HEK293 (cell line): ENCODE data around the gene KCTD7.

Source experiments
- BCL11A ChIP-seq: fragments of 450-650 bp; formaldehyde crosslinking; IDR thresholded peaks from 2 replicates; pipeline ENCODE4 v1.5.1; 2016; ENCODE audit warnings: low read depth, missing biosample characterization, missing genetic modification characterization
- GLIS1 ChIP-seq: fragments of 450-650 bp; formaldehyde crosslinking; IDR thresholded peaks from 2 replicates; pipeline ENCODE4 v1.5.1; 2016; ENCODE audit warnings: missing biosample characterization, missing genetic modification characterization
- KLF16 ChIP-seq: fragments of 450-650 bp; formaldehyde crosslinking; IDR thresholded peaks from 2 replicates; pipeline ENCODE4 v1.5.1; 2017; ENCODE audit warnings: missing biosample characterization, missing genetic modification characterization
- KLF9 ChIP-seq: fragments of 450-650 bp; formaldehyde crosslinking; IDR thresholded peaks from 2 replicates; pipeline ENCODE4 v1.5.1; 2016; ENCODE audit warnings: missing biosample characterization, missing genetic modification characterization, low read depth
- PATZ1 ChIP-seq: fragments of 450-650 bp; formaldehyde crosslinking; IDR thresholded peaks from 2 replicates; pipeline ENCODE4 v1.5.1; 2016; ENCODE audit warnings: missing biosample characterization, missing genetic modification characterization
- REPIN1 ChIP-seq: fragments of 450-650 bp; formaldehyde crosslinking; IDR thresholded peaks from 2 replicates; pipeline ENCODE4 v1.5.1; 2017; ENCODE audit warnings: missing biosample characterization, missing genetic modification characterization, low read depth
- REST ChIP-seq: fragments of 450-650 bp; formaldehyde crosslinking; IDR thresholded peaks from 2 replicates; pipeline ENCODE4 v1.5.1; 2016; ENCODE audit warnings: missing biosample characterization, missing genetic modification characterization
- YY2 ChIP-seq: fragments of 450-650 bp; formaldehyde crosslinking; IDR thresholded peaks from 2 replicates; pipeline ENCODE4 v1.5.1; 2016; ENCODE audit warnings: missing biosample characterization, missing genetic modification characterization
- ZBTB20 ChIP-seq: fragments of 450-650 bp; formaldehyde crosslinking; IDR thresholded peaks from 2 replicates; pipeline ENCODE4 v1.5.1; 2016; ENCODE audit warnings: missing biosample characterization, missing genetic modification characterization
- ZBTB26 ChIP-seq: fragments of 450-650 bp; formaldehyde crosslinking; optimal IDR thresholded peaks from 2 replicates; pipeline ENCODE3; 2016; ENCODE audit warnings: missing biosample characterization, mild to moderate bottlenecking, missing genetic modification characterization
- ZBTB8A ChIP-seq: fragments of 450-650 bp; formaldehyde crosslinking; IDR thresholded peaks from 2 replicates; pipeline ENCODE4 v1.5.1; 2016; ENCODE audit warnings: missing biosample characterization, missing genetic modification characterization
- ZNF184 ChIP-seq: fragments of 450-650 bp; IDR thresholded peaks from 2 replicates; pipeline ENCODE4 v1.5.1; 2018; ENCODE audit warnings: missing biosample characterization, mild to moderate bottlenecking, missing genetic modification characterization
- ZNF629 ChIP-seq: fragments of 450-650 bp; formaldehyde crosslinking; IDR thresholded peaks from 2 replicates; pipeline ENCODE4 v1.5.1; 2017; ENCODE audit warnings: missing biosample characterization, missing genetic modification characterization
- ZNF664 ChIP-seq: fragments of 450-650 bp; formaldehyde crosslinking; IDR thresholded peaks from 2 replicates; pipeline ENCODE4 v1.5.1; 2016; ENCODE audit warnings: missing biosample characterization, missing genetic modification characterization
- ZNF670 ChIP-seq: fragments of 450-650 bp; formaldehyde crosslinking; IDR thresholded peaks from 2 replicates; pipeline ENCODE4 v1.5.1; 2016; ENCODE audit warnings: missing biosample characterization, missing genetic modification characterization, low read depth
- ZNF843 ChIP-seq: fragments of 450-650 bp; formaldehyde crosslinking; IDR thresholded peaks from 2 replicates; pipeline ENCODE4 v1.5.1; 2016; ENCODE audit warnings: missing biosample characterization, missing genetic modification characterization
- TF ChIP-seq, protein P1 (sequence below): fragments of 450-650 bp; formaldehyde crosslinking; IDR thresholded peaks from 2 replicates; pipeline ENCODE4 v1.5.1; 2016; ENCODE audit warnings: missing biosample characterization, missing genetic modification characterization
- TF ChIP-seq, protein P2 (sequence below): fragments of 450-650 bp; formaldehyde crosslinking; IDR thresholded peaks from 2 replicates; pipeline ENCODE4 v1.5.1; 2017; ENCODE audit warnings: missing biosample characterization, missing genetic modification characterization
- TF ChIP-seq, protein P3 (sequence below): fragments of 450-650 bp; formaldehyde crosslinking; conservative IDR thresholded peaks from 2 replicates; pipeline ENCODE4 v1.5.1; 2016; ENCODE audit warnings: low read depth, missing biosample characterization, missing genetic modification characterization

The KCTD7 gene

GRCh38 chr7:66681491-66682349, 53.0 kb downstream of the KCTD7 start (continued):
- TF ChIP-seq ZNF670 (tag by site-specific recombination) (no peak), BCL11A (no peak), ZNF664 (tag by site-specific recombination) (no peak), REPIN1 (tag by site-specific recombination) (no peak), ZNF629 (tag by site-specific recombination) (peak; percentile 96), KLF9 (tag by site-specific recombination) (peak; percentile 92), GLIS1 (tag by site-specific recombination) (peak; percentile 49), ZBTB20 (tag by site-specific recombination) (peak; percentile 61), YY2 (0 out of 2 replicates have a peak, but pooled peaks have one; percentile 24), PATZ1 (peak; percentile 88), ZNF843 (tag by site-specific recombination) (0 out of 2 replicates have a peak, but pooled peaks have one; percentile 40), ZBTB8A (tag by site-specific recombination) (peak; percentile 68), ZBTB26 (tag by site-specific recombination) (peak; percentile 97), REST (tag by site-specific recombination) (peak; percentile 28; the same call in 1 of the 2 replicates), KLF16 (tag by site-specific recombination) (peak; percentile 82; the same call in 1 of the 2 replicates), ZNF184 (tag by site-specific recombination) (no peak)
- TF ChIP-seq, protein P1, sequence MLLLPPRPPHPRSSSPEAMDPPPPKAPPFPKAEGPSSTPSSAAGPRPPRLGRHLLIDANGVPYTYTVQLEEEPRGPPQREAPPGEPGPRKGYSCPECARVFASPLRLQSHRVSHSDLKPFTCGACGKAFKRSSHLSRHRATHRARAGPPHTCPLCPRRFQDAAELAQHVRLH = no peak
- TF ChIP-seq, protein P2, sequence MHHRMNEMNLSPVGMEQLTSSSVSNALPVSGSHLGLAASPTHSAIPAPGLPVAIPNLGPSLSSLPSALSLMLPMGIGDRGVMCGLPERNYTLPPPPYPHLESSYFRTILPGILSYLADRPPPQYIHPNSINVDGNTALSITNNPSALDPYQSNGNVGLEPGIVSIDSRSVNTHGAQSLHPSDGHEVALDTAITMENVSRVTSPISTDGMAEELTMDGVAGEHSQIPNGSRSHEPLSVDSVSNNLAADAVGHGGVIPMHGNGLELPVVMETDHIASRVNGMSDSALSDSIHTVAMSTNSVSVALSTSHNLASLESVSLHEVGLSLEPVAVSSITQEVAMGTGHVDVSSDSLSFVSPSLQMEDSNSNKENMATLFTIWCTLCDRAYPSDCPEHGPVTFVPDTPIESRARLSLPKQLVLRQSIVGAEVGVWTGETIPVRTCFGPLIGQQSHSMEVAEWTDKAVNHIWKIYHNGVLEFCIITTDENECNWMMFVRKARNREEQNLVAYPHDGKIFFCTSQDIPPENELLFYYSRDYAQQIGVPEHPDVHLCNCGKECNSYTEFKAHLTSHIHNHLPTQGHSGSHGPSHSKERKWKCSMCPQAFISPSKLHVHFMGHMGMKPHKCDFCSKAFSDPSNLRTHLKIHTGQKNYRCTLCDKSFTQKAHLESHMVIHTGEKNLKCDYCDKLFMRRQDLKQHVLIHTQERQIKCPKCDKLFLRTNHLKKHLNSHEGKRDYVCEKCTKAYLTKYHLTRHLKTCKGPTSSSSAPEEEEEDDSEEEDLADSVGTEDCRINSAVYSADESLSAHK = 0 out of 2 replicates have a peak, but pooled peaks have one; percentile 7
- TF ChIP-seq, protein P3, sequence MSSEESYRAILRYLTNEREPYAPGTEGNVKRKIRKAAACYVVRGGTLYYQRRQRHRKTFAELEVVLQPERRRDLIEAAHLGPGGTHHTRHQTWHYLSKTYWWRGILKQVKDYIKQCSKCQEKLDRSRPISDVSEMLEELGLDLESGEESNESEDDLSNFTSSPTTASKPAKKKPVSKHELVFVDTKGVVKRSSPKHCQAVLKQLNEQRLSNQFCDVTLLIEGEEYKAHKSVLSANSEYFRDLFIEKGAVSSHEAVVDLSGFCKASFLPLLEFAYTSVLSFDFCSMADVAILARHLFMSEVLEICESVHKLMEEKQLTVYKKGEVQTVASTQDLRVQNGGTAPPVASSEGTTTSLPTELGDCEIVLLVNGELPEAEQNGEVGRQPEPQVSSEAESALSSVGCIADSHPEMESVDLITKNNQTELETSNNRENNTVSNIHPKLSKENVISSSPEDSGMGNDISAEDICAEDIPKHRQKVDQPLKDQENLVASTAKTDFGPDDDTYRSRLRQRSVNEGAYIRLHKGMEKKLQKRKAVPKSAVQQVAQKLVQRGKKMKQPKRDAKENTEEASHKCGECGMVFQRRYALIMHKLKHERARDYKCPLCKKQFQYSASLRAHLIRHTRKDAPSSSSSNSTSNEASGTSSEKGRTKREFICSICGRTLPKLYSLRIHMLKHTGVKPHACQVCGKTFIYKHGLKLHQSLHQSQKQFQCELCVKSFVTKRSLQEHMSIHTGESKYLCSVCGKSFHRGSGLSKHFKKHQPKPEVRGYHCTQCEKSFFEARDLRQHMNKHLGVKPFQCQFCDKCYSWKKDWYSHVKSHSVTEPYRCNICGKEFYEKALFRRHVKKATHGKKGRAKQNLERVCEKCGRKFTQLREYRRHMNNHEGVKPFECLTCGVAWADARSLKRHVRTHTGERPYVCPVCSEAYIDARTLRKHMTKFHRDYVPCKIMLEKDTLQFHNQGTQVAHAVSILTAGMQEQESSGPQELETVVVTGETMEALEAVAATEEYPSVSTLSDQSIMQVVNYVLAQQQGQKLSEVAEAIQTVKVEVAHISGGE (tag by site-specific recombination) = peak; percentile 87
